CD14-positive monocyte (primary cell): ENCODE data around the gene ATP11A. TPM values are rescaled to one million over a fixed set of nuclear protein-coding genes. Genes with fewer than 3 reads are reported as not detected.
A peak's percentile ranks its signal among the peaks of the same experiment; 100 is the strongest.

ENCODE experiments used
- DNase-seq, 3 donors: peaks; one replicate each; pipeline ENCODE4 v3.0.0-alpha.2; 2011 to 2022
- H2AFZ ChIP-seq: 2 replicates; pipeline ENCODE4 v1.6.0; 2012; ENCODE audit warnings: mild to moderate bottlenecking, low read depth, low read length, inconsistent platforms; ENCODE audit not compliant: insufficient read depth, poor library complexity, severe bottlenecking
- H3K27ac ChIP-seq, 2 donors: 1 replicate in 1 of 2; 2 replicates in 1 of 2; pipeline ENCODE4 v1.5.1; 2012 to 2013; ENCODE audit warnings: low read length in 2 of 2, control low read depth in 1 of 2, inconsistent platforms in 1 of 2, low read depth in 1 of 2, mild to moderate bottlenecking in 1 of 2
- H3K27me3 ChIP-seq, 2 donors: one replicate each; pipeline versions ENCODE4 v1.6.0 to v1.6.1; 2011 to 2013; ENCODE audit warnings: low read length in 2 of 2; ENCODE audit not compliant: control insufficient read depth in 2 of 2, insufficient read depth in 2 of 2
- H3K36me3 ChIP-seq, 2 donors: replicated peaks in 1 of 2; 1 replicate in 1 of 2; 2 replicates in 1 of 2; pipeline versions ENCODE4 v1.5.1 to v1.6.1; 2012 to 2013; ENCODE audit warnings: low read length in 2 of 2, control low read depth in 1 of 2, inconsistent platforms in 1 of 2, mild to moderate bottlenecking in 1 of 2; ENCODE audit not compliant: insufficient read depth in 2 of 2, control insufficient read depth in 1 of 2
- H3K4me1 ChIP-seq, 2 donors: 1 replicate in 1 of 2; 2 replicates in 1 of 2; pipeline versions ENCODE4 v1.5.1 to v1.6.1; 2012 to 2013; ENCODE audit warnings: low read length in 2 of 2, control low read depth in 1 of 2, inconsistent platforms in 1 of 2, mild to moderate bottlenecking in 1 of 2, moderate library complexity in 1 of 2; ENCODE audit not compliant: insufficient read depth in 2 of 2, control insufficient read depth in 1 of 2
- H3K4me2 ChIP-seq: replicated peaks from 2 replicates; pipeline ENCODE3; 2012; ENCODE audit warnings: low read length, moderate library complexity, mild to moderate bottlenecking; ENCODE audit not compliant: poor library complexity, severe bottlenecking; ENCODE audit errors: extremely low read depth
- H3K4me3 ChIP-seq, 3 experiments: fragments of 200-600 bp in 1 of 3; sonication (generic) in 1 of 3; replicated peaks in 1 of 3; 1 replicate in 2 of 3; 2 replicates in 1 of 3; pipeline ENCODE4 v1.5.1; 2011 to 2013; ENCODE audit warnings: low read length in 3 of 3, mild to moderate bottlenecking in 3 of 3, control low read depth in 2 of 3, low read depth in 2 of 3, inconsistent platforms in 1 of 3, moderate library complexity in 1 of 3
- H3K79me2 ChIP-seq: 2 replicates; pipeline ENCODE4 v1.6.0; 2012; ENCODE audit warnings: mild to moderate bottlenecking, control low read depth, inconsistent platforms, low read length, moderate library complexity; ENCODE audit not compliant: insufficient read depth
- H3K9ac ChIP-seq: 2 replicates; pipeline ENCODE4 v1.6.0; 2017; ENCODE audit warnings: low read length, mild to moderate bottlenecking; ENCODE audit not compliant: insufficient read depth, poor library complexity, severe bottlenecking
- H3K9me3 ChIP-seq, 2 donors: replicated peaks in 1 of 2; 1 replicate in 1 of 2; 2 replicates in 1 of 2; pipeline versions ENCODE4 v1.5.1 to v1.6.1; 2012 to 2013; ENCODE audit warnings: low read length in 2 of 2, control low read depth in 1 of 2; ENCODE audit not compliant: control insufficient read depth in 1 of 2, insufficient read depth in 1 of 2
- H4K20me1 ChIP-seq: 2 replicates; pipeline ENCODE4 v1.6.0; 2012; ENCODE audit warnings: mild to moderate bottlenecking, low read length, control low read depth, moderate library complexity; ENCODE audit not compliant: insufficient read depth
- H3K27ac Mint-ChIP-seq, 7 donors: one replicate each; pipeline ENCODE4 v1.8.0; 2020; ENCODE audit warnings: mild to moderate bottlenecking in 7 of 7, mixed read lengths in 7 of 7, moderate library complexity in 6 of 7, inconsistent platforms in 2 of 7
- H3K27me3 Mint-ChIP-seq, 3 donors: one replicate each; pipeline ENCODE4 v1.8.0; 2021 to 2022; ENCODE audit warnings: low read depth in 3 of 3, mild to moderate bottlenecking in 3 of 3, mixed read lengths in 3 of 3, moderate library complexity in 3 of 3, inconsistent platforms in 1 of 3
- H3K36me3 Mint-ChIP-seq, 2 donors: one replicate each; pipeline ENCODE4 v1.8.0; 2020; ENCODE audit warnings: mixed read lengths in 2 of 2, inconsistent platforms in 1 of 2, mild to moderate bottlenecking in 1 of 2
- H3K4me1 Mint-ChIP-seq: one replicate; pipeline ENCODE4 v1.8.0; 2020; ENCODE audit warnings: mild to moderate bottlenecking, mixed read lengths
- H3K4me3 Mint-ChIP-seq, 2 donors: one replicate each; pipeline ENCODE4 v1.8.0; 2020; ENCODE audit warnings: mild to moderate bottlenecking in 2 of 2, mixed read lengths in 2 of 2, moderate library complexity in 1 of 2
- H3K9me3 Mint-ChIP-seq, 7 donors: one replicate each; pipeline ENCODE4 v1.8.0; 2020 to 2022; ENCODE audit warnings: mixed read lengths in 7 of 7, mild to moderate bottlenecking in 6 of 7, moderate library complexity in 6 of 7, inconsistent platforms in 2 of 7
- CTCF ChIP-seq: fragments of 200-600 bp; IDR thresholded peaks from one replicate; pipeline ENCODE4 v1.8.0; 2022; ENCODE audit warnings: antibody characterized with exemption, mild to moderate bottlenecking
- WGBS: methylation state at CpG from one replicate; pipeline ENCODE4 v1.1.5; 2013; ENCODE audit warnings: missing lambda C conversion rate; ENCODE audit not compliant: insufficient coverage; 5-methylcytosine and 5-hydroxymethylcytosine counted together
- intact Hi-C, 2 donors: fragments of 100-400 bp; cut with micrococcal nuclease; formaldehyde crosslinking; loops; one replicate each; pipeline versions ENCODE4 v1.15.0 to v1.15.1; 2023
- polyA plus RNA-seq, 3 donors: library from polyadenylated mRNA; depleted of rRNA in 1 of 3; unstranded in 2 of 3; stranded (reverse) in 1 of 3; fragments of 300-500 nt in 2 of 3; fragments of >200 nt in 1 of 3; fragmentation: Illumina TruSeq in 2 of 3; gene quantifications; 1 replicate in 2 of 3; 2 replicates in 1 of 3; pipeline ENCODE4 v1.2.3, GENCODE V29; 2012 to 2021

Gene ATP11A
- polyA plus RNA-seq, 3 donors = 7.2 to 45.4 (median 7.6) TPM

- intact Hi-C loops = no loop called here
- no peak for DNase-seq
- Mint-ChIP-seq H3K36me3 (peaks cover 20 to 38% of the 10 kb centered on the region in 2 donors), H3K9me3 (no peaks in the 10 kb centered on the region), H3K4me3 (no peak overlapping the region), H3K4me1 (peaks cover 5% of the 10 kb centered on the region), H3K27ac (peak overlapping the region in 1 of 7 donors; percentile 15), H3K27me3 (peaks cover 0 to 2% (median 0%) of the 10 kb centered on the region in 3 donors)
- H3K4me2 ChIP-seq = no peak overlapping the region
- peaks cover 94% of the 10 kb centered on the region for H3K79me2 ChIP-seq
- WGBS = 96% methylated on average over 8 of the region's 20 CpGs
- H3K27ac ChIP-seq = no peak overlapping the region
- H3K27me3 ChIP-seq = no peaks in the 10 kb centered on the region
- H3K4me3 ChIP-seq = no peak overlapping the region
- H3K9me3 ChIP-seq = no peaks in the 10 kb centered on the region
- H4K20me1 ChIP-seq = peaks cover 96% of the 10 kb centered on the region
- TF ChIP-seq CTCF = no peak
- no peaks in the 10 kb centered on the region for H3K4me1 ChIP-seq
- H3K9ac ChIP-seq = no peak overlapping the region
- peaks cover 21 to 35% of the 10 kb centered on the region in 2 donors for H3K36me3 ChIP-seq
- no peak overlapping the region for H2AFZ ChIP-seq
Observed at GRCh38 chr13:112752211-112752610, 62.4 kb downstream of the ATP11A start.

GRCh38 chr13:112752711-112753541 is 63.1 kb downstream of the ATP11A start:
- DNase-seq = no peak
- Histone ChIP-seq H3K4me3 (no peak overlapping the region), H3K27ac (no peak overlapping the region), H3K36me3 (peaks cover 21 to 36% of the 10 kb centered on the region in 2 donors), H3K4me2 (no peak overlapping the region), H3K9me3 (no peaks in the 10 kb centered on the region), H4K20me1 (peaks cover 96% of the 10 kb centered on the region), H3K27me3 (no peaks in the 10 kb centered on the region), H3K9ac (no peak overlapping the region), H3K4me1 (no peaks in the 10 kb centered on the region), H2AFZ (no peak overlapping the region), H3K79me2 (peaks cover 94% of the 10 kb centered on the region)
- 68% methylated on average over 15 of the region's 24 CpGs for WGBS
- Mint-ChIP-seq H3K36me3 (peaks cover 23 to 40% of the 10 kb centered on the region in 2 donors), H3K27ac (peak overlapping the region in 4 of 7 donors; percentile 19 to 79 (median 60)), H3K4me3 (no peak overlapping the region), H3K27me3 (peaks cover 0 to 2% (median 0%) of the 10 kb centered on the region in 3 donors), H3K9me3 (no peaks in the 10 kb centered on the region), H3K4me1 (peaks cover 7% of the 10 kb centered on the region)
- no peak for TF ChIP-seq CTCF
- intact Hi-C loops = no loop called here
